GM12891 (cell line): ENCODE measurements around the gene SLAIN2.

Experiments used
- POLR2A ChIP-seq: IDR thresholded peaks from 2 replicates; pipeline ENCODE4 v1.6.1; 2011; ENCODE audit warnings: low read depth, low read length, control low read depth
- POLR2AphosphoS5 ChIP-seq: IDR thresholded peaks from 2 replicates; pipeline ENCODE4 v1.6.1; 2011; ENCODE audit warnings: low read depth, low read length, control low read depth
- POU2F2 ChIP-seq: IDR thresholded peaks from 2 replicates; pipeline ENCODE4 v1.6.1; 2011; ENCODE audit warnings: low read depth, mild to moderate bottlenecking, control low read depth, low read length, moderate library complexity
- SPI1 ChIP-seq: IDR thresholded peaks from 2 replicates; pipeline ENCODE4 v1.6.1; 2011; ENCODE audit warnings: low read depth, low read length, control low read depth
- TAF1 ChIP-seq: IDR thresholded peaks from 2 replicates; pipeline ENCODE4 v1.6.1; 2011; ENCODE audit warnings: low read depth, low read length, control low read depth

DNA sequence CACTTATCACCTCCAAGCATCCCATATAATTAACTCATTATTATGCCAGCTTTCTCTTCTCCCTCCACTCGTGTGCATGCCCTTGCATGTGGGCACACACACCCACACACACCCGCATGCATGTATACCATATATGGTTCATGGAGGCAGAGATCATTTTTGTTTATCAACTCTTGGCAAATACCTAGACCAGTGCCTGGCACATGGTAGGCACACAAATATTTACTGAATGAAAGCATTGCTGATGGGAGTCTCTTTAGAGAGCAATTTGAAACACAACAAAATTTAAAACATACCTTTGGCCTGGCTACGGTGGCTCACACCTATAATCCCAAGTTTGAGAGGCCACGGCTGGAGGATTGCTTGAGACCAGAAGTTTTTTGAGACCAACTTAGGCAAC is 90.7 kb downstream of the SLAIN2 start:
- TF ChIP-seq POLR2A (no peak), POU2F2 (no peak), TAF1 (no peak), POLR2AphosphoS5 (no peak), SPI1 (no peak)
